DMS114 treated with DMSO at 0.1 percent for 48 hours (cell line): ENCODE measurements around the gene CPM.

Experiments
- DNase-seq: peaks from one replicate; lab custom pipeline; 2025; ENCODE audit not compliant: unreplicated experiment; lab: John Stamatoyannopoulos, UW

Gene CPM

DNA sequence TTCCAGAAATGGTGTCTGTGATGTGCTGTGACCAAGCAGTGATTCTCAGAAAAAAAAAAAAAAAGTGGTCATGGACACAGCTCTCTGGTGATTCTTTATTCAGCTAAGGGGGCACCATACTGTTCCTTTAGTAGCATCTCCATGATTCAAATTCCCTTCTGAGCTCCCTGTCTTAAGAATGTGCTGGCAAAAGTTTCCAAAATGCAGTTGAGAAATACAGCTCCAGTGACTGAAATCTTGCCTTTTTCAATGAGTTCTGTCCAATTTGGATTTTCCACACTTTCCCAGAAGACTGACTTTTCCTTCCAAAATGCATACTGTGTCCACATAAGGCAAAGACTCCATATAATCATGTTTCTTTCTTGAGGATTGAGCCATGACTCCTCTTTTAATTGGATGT is 24.3 kb upstream of the CPM start:
- no peak for DNase-seq

DNA sequence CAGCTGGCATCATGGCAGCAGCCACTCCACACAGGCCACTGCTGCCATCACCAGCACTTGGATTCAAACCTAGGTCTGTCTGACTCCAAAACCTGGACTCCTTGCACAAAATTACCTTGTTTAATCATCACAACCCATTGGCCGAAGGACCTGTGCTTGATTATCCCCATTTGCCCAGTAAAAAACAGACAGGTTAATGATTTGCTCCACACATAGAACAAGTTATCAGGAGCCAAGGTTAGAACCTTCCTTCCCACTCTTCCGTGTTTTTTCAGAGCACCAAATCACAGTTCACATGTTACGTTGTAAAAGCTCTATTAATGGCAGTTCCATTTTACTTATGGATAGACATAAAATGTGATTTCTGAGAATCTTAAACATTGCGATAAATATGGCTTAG is 23.5 kb upstream of the CPM start:
- no peak for DNase-seq

DNA sequence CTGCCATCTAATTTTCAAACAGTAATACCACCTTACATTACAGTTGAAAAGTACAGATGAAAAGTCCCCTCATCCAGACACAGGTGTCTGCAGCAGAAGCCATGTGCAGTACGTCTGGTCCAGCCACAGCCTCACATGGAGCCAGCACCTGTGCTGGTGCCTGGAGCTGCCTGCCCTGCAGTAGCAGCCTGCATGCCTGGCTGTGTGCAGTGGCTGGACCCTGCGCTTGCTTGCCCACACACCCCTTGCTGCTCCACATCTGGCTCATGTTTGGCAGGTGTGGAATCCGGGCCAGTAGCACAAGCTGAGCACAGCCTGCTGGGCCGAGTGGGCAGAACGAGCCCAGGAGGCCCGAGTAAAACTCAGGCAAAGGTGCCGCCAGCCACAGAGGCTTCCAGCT is 21.8 kb upstream of the CPM start:
- no peak for DNase-seq

- DNase-seq: no peak
These were observed 20.6 kb upstream of the CPM start for GRCh38 chr12:68953536-68953935.

DNA sequence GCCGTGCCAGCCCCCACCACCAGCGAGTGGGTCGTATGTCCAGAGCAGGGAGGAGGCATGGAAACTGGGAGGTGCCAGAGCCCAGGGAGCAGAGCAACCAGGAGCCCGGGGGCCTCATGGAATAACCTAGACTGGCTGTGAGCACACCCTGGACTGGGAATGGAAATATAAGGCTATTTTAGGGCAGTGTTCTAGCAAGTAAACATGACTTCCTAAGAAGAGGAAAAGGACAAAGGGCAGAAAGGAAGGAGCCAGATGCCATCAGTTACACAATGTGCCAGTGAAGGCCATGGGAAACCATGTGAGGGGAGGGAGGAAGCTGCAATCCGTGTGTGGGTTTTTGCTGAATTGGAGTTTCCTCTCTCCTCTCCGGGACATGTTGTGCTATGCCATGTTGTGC is 18.7 kb upstream of the CPM start:
- DNase-seq: no peak

DNA sequence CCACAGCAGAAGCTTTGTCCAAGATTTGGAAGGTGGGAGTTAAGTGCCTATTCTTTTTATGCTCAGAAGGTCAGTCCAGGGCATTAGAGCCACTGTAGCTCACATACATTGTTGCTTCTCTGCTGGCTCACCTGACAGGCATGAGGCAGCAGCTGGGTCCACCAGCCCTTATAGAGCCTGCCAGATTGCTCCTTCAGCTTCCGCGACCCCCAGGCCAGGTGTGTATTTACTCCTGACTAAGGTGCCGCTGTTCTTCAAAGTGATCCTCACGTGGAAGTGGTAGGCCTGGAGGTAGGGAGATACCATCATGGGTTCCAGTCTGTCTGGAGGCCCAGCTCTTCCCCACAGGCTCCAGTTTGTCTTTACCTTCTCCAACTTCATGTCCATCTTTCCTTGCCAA is 17.5 kb upstream of the CPM start:
- no peak for DNase-seq

DNA sequence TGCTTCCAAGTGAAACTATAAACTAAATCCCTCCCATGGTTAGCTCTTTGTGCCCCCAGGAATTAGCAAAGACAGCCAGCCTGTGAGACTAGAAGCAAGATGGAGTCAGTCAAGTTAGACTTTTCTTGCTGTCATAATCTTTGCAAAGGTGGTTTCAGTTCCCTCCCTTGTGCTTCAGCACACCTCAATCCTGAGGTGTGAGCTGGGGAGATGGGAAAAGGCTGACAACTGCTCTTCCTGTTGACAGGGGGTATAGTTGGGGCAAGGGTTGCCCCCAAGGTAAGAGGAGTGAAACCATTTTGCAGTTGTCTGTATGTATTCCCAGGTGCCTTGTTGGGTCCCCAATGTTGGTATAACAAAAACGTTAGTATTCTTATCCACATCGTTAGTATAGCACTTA is 12.3 kb upstream of the CPM start:
- DNase-seq: no peak

- no peak for DNase-seq
These were observed 11.5 kb upstream of the CPM start for GRCh38 chr12:68944296-68945076.

DNA sequence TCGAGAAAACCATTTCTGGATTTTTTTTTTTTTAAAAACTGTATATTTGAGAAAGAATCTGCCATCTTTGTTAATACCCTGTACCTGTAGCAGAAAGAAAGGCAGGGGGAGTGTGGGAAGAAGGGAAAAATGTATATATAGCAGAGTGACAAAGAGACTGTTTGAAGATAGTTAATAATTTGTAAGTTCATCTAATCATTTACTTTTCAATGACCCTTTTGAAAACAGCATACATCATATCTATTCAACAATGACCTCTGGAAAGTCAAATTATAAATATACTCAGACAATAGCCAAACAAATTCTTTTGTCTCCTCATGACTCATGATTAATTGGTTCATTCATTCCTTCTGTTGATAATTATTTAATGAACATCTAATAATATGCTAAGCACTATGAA is 10.9 kb upstream of the CPM start:
- no peak for DNase-seq

DNA sequence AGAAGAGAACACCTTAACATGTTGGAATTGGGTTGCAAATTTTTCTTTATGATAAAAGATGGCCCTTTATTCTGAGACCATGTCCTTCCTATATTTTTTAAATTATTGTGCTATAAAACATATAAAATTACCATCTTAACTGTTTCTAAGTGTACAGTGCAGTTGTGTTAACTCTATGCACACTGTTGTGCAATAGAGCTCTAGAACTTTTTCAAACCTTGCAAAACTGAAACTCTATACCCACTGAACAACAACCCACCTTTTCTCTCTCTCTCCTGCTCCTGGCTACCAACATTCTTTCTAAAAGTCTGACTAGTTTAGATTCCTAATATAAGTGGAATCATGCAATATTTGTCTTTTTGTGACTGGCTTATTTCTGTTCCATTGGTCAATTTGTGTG is 7.8 kb upstream of the CPM start:
- DNase-seq: no peak

DNA sequence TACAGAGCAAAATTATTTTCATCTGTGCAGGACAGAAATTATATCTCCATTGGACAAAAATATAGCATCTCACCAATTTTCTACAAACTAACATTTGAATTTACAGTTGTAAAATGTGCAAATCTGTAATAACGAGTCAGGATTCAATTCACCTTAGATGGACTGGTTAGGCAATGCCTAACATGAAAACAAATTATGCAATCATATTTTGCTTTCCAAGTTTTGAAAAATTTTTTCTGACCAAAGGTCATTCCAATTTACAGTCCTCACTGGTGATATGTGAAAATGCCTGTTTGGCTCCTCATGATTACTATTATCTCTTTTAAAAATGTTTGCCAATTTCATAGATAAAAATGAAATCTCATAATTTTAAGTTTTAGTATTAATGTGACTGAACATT is 6.5 kb upstream of the CPM start:
- DNase-seq: no peak

DNA sequence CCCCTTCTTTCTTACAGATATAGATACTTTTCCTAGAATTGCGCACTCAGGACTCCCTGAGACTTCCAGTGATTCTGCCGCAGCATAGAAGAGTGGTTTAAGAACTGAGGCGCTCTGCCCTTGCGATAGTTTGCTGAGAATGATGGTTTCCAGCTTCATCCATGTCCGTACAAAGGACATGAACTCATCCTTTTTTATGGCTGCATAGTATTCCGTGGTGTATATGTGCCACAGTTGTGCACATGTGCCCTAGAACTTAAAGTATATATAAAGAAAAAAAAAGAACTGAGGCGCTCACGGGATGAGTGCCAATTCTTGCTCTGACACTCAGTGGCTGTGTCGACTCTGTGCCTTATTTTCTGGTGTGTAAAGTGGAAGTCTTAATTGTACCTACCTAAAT is 1.4 kb upstream of the CPM start:
- DNase-seq: no peak

- peak; percentile 40 for DNase-seq
These were observed 627 bp downstream of the CPM start for GRCh38 chr12:68932128-68932960.

DNA sequence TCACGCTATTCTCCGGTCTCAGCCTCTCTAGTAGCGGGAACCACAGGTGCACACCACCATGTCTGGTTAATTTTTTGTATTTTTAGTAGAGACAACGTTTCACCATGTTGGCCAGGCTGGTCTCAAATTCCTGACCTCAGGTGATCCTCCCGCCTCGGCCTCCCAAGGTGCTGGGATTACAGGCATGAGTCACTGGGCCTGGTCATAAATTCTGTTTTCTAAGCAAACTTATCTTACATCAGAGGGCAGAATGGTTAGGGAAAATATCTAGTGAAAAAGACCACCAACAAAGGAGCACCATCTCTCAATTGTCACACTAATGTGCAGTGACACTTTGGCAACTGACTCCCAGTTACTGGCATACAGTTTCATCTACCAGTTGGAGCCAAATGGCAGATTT is 2.8 kb downstream of the CPM start:
- no peak for DNase-seq

DNA sequence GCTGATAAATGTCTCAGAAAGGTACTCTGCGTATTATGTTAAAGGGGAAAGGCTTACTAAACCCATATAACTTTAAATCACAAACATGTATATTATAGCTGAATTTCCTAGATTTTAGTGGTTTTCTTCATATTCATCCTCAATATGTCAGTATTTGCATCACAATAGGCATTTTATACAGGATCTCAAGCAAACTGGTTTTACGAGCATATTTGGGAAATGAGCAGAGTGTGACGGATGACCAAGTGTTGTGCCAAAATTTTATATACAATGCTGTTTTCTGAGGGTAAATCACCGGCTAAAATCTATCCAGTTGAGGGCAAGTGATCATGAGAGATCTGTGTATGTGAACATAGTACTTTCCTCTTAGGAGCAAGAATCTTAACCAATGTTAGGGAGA is 8.4 kb downstream of the CPM start:
- no peak for DNase-seq

- no peak for DNase-seq
These were observed 13.3 kb downstream of the CPM start for GRCh38 chr12:68919581-68920239.

DNA sequence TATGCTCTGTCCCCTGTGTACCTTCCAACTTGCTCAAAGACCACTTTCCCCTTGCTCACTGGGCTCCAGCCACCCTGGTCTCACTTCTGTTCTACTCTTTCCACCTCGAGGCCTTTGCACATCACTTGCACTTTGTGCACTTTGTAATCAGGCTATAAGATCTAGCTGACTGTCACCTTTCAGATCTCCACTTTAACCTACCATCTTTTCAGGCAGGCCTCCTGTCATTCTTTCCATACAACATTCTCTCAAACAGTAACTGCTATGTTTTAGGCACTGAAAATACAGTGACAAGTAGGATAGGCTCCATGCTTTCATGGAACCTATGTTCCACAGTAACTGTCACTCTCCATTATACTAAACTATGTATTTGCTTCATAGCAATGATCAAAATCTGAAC is 14.0 kb downstream of the CPM start:
- no peak for DNase-seq

DNA sequence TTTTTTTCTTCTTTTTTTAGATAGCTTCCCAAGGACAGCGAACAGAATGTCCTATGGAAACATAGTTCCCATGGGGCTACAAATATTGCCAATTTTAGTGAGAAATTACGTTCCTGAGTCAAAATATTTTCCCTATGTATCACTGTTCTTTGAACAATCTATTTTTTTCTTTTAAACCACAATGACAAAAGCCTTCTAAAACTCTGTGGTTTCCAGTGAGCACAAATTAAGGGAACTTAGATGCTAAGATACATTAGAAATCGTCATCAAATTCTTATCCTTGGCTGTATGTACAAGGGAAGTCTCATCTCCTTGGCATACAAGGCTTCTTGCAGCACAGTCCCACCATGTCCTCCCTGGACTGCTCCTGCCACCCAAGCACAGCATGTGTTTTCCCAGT is 17.9 kb downstream of the CPM start:
- no peak for DNase-seq

- no peak for DNase-seq
These were observed 19.3 kb downstream of the CPM start for GRCh38 chr12:68913682-68914081.

DNA sequence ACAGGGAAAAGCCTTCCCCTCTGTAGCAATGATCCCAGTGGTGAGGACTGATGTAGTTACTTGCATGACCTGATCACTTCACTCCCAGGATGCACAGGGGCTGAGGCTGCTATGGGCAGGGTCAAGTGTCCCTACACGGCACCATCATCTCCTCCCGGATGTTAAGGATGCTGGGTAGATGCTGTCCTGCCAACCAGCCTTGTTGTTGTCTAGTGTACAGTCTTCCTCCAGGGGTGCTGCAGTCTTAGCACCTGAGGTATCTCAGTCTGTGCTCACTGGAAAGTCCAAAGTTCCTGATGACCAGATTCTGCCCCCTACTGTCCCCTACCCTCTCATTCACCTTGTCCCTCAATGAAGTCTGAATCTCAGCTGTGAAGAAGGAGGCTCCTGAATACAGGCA is 20.1 kb downstream of the CPM start:
- DNase-seq: no peak

DNA sequence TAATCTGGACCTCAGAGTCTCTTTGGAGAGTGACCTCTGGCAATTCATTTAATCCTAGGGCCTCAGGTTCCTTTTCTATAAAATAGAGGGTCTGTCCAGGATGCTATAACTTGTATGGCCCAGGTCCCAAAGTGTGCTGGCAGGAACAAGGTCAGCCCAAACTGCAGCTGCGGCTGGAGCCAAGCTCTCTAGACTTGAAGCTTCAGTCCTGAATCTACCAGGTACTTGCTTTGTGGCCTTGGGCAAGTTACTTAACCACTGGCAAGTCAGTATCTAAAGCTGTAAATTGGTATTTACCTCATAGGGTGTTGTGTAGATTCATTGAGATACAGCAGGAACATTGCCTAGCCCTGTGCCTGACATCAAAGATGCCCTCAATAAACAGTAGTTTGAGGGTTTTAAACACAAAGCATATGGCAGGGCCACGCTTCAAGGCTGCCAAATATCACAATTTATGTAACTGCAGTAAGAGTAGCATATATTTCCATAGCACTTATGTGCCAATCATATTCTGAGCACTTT is 21.7 kb downstream of the CPM start:
- DNase-seq: no peak

- no peak for DNase-seq
These were observed 22.8 kb downstream of the CPM start for GRCh38 chr12:68910128-68910527.
